Measurements from ENCODE around the gene STIMATE.

DNA sequence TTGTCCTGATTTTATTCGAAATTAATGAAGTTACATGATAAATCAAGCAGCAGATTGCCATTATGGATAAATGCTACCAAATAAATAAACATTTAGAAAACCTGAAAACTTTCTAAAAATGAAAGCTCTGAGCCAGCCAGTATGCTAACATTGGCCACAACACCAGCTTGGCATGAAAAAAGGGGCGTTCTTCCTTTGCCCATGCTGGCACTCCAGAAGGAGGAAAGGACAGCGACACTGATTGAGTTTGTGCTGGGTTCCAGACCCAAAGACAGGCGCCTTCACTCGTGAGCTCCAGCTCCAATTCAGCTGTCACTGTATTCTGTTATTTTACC is 5.1 kb downstream of the STIMATE start:
- TF ChIP-seq, protein P1, sequence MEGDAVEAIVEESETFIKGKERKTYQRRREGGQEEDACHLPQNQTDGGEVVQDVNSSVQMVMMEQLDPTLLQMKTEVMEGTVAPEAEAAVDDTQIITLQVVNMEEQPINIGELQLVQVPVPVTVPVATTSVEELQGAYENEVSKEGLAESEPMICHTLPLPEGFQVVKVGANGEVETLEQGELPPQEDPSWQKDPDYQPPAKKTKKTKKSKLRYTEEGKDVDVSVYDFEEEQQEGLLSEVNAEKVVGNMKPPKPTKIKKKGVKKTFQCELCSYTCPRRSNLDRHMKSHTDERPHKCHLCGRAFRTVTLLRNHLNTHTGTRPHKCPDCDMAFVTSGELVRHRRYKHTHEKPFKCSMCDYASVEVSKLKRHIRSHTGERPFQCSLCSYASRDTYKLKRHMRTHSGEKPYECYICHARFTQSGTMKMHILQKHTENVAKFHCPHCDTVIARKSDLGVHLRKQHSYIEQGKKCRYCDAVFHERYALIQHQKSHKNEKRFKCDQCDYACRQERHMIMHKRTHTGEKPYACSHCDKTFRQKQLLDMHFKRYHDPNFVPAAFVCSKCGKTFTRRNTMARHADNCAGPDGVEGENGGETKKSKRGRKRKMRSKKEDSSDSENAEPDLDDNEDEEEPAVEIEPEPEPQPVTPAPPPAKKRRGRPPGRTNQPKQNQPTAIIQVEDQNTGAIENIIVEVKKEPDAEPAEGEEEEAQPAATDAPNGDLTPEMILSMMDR (IDR thresholded peaks at IDR 0.05) = no peak
- TF ChIP-seq POLR2A (IDR thresholded peaks at IDR 0.05) = no peak

All from lower leg skin (tissue), 3 donors.